HEK293 (cell line): ENCODE results near the gene CCDC40.

ENCODE experiments used
- CTCF ChIP-seq: fragments of 450-650 bp; formaldehyde crosslinking; IDR thresholded peaks from 2 replicates; pipeline ENCODE4 v1.5.1; 2016; ENCODE audit warnings: missing biosample characterization, missing genetic modification characterization
- HIC1 ChIP-seq: fragments of 450-650 bp; formaldehyde crosslinking; IDR thresholded peaks from 2 replicates; pipeline ENCODE4 v1.5.1; 2016; ENCODE audit warnings: missing biosample characterization, missing genetic modification characterization
- HOXD13 ChIP-seq: sonication (generic); formaldehyde crosslinking; IDR thresholded peaks from 2 replicates; pipeline ENCODE4 v1.8.0; 2022; ENCODE audit warnings: missing genetic modification reagents, borderline replicate concordance
- PBX3 ChIP-seq: sonication (generic); formaldehyde crosslinking; IDR thresholded peaks from 2 replicates; pipeline ENCODE4 v1.8.1; 2022; ENCODE audit warnings: mild to moderate bottlenecking, moderate library complexity, missing genetic modification reagents
- YY2 ChIP-seq: fragments of 450-650 bp; formaldehyde crosslinking; IDR thresholded peaks from 2 replicates; pipeline ENCODE4 v1.5.1; 2016; ENCODE audit warnings: missing biosample characterization, missing genetic modification characterization
- ZBTB6 ChIP-seq: fragments of 450-650 bp; formaldehyde crosslinking; IDR thresholded peaks from 2 replicates; pipeline ENCODE4 v1.5.1; 2017; ENCODE audit warnings: missing biosample characterization, missing genetic modification characterization
- ZNF114 ChIP-seq: fragments of 450-650 bp; formaldehyde crosslinking; IDR thresholded peaks from 2 replicates; pipeline ENCODE4 v1.5.0; 2017; ENCODE audit warnings: missing biosample characterization, missing genetic modification characterization
- ZNF184 ChIP-seq: fragments of 450-650 bp; IDR thresholded peaks from 2 replicates; pipeline ENCODE4 v1.5.1; 2018; ENCODE audit warnings: missing biosample characterization, mild to moderate bottlenecking, missing genetic modification characterization
- ZNF202 ChIP-seq: fragments of 450-650 bp; formaldehyde crosslinking; IDR thresholded peaks from 2 replicates; pipeline ENCODE4 v1.5.1; 2016; ENCODE audit warnings: missing biosample characterization, missing genetic modification characterization, borderline replicate concordance
- ZNF416 ChIP-seq: fragments of 450-650 bp; formaldehyde crosslinking; IDR thresholded peaks from 2 replicates; pipeline ENCODE4 v1.5.1; 2016; ENCODE audit warnings: missing biosample characterization, missing genetic modification characterization
- ZNF449 ChIP-seq: fragments of 450-650 bp; formaldehyde crosslinking; IDR thresholded peaks from 2 replicates; pipeline ENCODE4 v1.5.1; 2017; ENCODE audit warnings: missing biosample characterization, mild to moderate bottlenecking, missing genetic modification characterization, moderate library complexity
- ZNF670 ChIP-seq: fragments of 450-650 bp; formaldehyde crosslinking; IDR thresholded peaks from 2 replicates; pipeline ENCODE4 v1.5.1; 2016; ENCODE audit warnings: missing biosample characterization, missing genetic modification characterization, low read depth

GRCh38 chr17:80146121-80147034 lies 109.9 kb downstream of the CCDC40 start:
- TF ChIP-seq ZNF449 (tag by site-specific recombination) (no peak), ZNF114 (tag by site-specific recombination) (no peak), HIC1 (tag by site-specific recombination) (no peak), ZNF670 (tag by site-specific recombination) (no peak), YY2 (tag by site-specific recombination) (peak; percentile 70; the same call in 1 of the 2 replicates), PBX3 (CRISPR knock-in tag) (no peak), ZNF202 (tag by site-specific recombination) (no peak), CTCF (no peak), ZNF184 (no peak), ZBTB6 (tag by site-specific recombination) (no peak), HOXD13 (CRISPR knock-in tag) (no peak), ZNF416 (tag by site-specific recombination) (no peak)
